Measurements from ENCODE around the gene RNASE8.

The RNASE8 gene

DNA sequence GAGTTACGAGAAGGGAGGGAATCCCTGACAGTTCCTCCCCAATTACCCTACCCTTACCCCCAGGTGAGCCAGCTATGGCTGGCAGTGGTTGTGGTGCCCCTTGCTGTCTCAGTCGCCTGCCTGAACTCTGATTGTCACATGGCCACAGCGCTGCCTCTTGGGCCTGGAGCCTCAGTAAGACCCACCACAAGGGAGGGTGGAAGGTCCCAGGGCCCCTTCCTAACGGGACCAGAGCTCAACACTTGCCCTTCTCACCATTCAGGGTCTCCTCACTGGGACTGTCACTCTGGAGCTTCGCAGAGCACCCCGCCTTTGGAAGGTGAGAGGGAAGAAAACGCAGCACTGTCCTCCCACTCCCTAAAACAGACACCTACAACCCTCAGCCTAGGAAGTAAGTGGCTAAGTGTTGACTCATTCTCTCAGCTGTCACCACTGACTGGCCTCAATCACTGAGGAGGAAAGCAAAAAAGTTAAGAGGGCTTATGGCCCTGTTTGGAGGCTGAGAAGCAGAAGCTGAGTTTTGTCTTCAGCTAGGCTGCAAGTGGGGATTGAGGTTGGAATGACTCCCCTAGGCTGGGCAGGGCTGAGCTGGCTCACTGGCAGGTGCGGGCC lies 44.3 kb downstream of the RNASE8 start:
- H3K4me3 Mint-ChIP-seq, result no peak overlapping the region

DNA sequence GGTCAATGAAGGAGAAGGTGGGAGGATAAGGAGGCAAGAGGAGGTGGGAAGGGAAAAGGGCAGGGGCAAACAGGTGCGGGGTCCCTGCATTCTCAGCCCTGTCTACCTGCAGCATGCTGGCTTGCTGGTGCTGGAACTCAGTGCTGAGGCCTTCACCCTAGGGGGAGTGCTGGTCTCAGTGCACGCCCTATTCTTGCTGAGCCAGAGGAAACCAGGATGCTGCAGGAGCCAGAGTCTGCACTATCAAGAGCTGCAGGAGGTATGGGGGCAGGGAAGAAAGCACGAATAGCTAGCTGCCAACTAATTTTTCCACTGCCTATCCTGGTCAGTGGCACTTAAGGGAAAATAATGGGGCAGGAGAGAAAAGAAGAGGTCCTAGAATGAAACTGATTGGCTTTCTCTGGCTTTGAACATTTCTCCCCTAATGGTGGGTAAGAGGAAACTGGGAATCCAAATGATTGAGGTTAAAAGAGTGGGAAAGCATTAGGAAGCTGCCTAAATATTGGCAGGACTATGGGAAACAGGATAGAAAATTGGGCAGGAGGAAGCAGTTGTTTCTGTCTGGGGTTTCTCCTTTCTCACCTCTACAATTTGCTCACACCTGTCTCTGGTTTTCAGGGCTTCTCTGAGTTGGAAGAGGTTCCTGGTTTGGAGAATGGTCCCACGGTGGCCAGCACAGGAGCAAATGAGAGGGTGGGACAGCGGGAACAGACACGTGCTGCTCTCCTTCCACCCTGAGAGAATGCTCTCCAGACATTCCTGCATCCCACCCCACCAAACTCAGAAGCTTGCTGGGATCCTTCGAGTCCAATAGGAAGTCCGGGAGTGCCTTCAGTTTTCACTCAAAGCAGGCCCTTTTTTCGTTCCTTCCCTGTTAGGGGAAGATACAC lies 45.1 kb downstream of the RNASE8 start:
- Mint-ChIP-seq H3K36me3 (ENCODE audit: low read depth) (no peaks in the 10 kb centered on the region), H3K4me1 (ENCODE audit: low read depth) (peaks cover 56% of the 10 kb centered on the region), H3K4me3 (no peak overlapping the region), H3K9me3 (no peaks in the 10 kb centered on the region), H3K27ac (peak overlapping the region; percentile 85), H3K27me3 (no peaks in the 10 kb centered on the region)
- intact Hi-C loops (cut with micrococcal nuclease), result no loop called here

More for the DNA sequence above, 44.3 kb downstream of the RNASE8 start:
- H3K27me3 Mint-ChIP-seq, result no peaks in the 10 kb centered on the region
- no peaks in the 10 kb centered on the region for H3K9me3 Mint-ChIP-seq
- peaks cover 59% of the 10 kb centered on the region for H3K4me1 Mint-ChIP-seq (ENCODE audit: low read depth)
- H3K27ac Mint-ChIP-seq, result peak overlapping the region; percentile 20
- intact Hi-C loops (cut with micrococcal nuclease), result no loop called here
- H3K36me3 Mint-ChIP-seq (ENCODE audit: low read depth), result no peaks in the 10 kb centered on the region

DNA sequence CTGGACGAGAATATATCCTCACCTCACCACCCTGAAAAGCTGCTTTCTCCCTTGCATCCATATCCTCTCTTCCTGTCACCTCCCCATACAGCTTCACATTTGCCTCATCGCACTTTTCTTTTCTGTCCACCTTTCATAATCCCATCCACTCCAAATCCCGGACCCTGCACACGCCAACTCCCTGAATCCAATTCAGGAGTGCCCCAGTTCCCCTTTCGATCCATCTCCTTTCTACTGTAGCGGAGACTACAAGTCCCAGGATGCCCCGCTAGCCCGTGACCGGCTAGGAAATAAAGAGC lies 45.7 kb downstream of the RNASE8 start:
- no peaks in the 10 kb centered on the region for H3K9me3 Mint-ChIP-seq
- peak overlapping the region; percentile 85 for H3K27ac Mint-ChIP-seq
- peaks cover 56% of the 10 kb centered on the region for H3K4me1 Mint-ChIP-seq (ENCODE audit: low read depth)
- H3K36me3 Mint-ChIP-seq (ENCODE audit: low read depth), result no peaks in the 10 kb centered on the region
- intact Hi-C loops (cut with micrococcal nuclease), result no loop called here
- no peaks in the 10 kb centered on the region for H3K27me3 Mint-ChIP-seq
- peak overlapping the region; percentile 70 for H3K4me3 Mint-ChIP-seq

DNA sequence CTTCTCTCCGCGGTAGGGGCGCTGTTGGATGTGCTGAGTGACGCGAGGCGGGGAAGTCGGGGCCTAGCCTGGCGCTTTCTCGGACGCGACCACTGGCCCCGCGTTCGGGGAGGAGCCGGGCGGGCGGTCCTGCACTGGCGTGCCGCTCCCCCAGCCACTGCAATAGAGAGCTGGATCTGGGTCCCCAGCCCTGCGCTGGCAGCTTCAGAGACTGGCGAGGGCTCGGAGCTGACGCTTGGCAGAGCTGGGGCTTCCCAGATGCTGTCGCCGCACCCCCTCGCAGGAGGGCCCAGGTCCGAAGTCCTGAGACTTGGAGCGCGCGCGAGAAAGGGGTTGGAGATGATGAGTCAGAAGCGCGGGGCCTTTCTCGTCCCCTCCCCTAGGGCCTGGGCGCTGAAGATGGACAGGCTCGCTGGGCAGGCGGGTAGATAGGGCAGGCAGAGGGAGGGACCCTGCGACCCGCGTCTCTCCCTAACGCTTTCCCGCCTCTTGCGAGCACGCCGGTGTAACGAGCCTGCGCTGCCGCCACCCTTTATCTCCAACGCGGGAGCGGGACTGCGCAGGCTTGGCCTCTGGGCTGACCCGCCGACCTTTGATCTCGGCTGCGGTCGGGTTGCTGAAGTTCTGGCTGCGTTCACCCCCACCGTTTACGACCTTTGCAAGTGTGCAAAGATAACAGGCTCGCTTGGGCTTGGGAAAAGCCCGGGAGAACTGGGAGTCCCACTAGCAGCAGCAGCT lies 46.3 kb downstream of the RNASE8 start:
- Mint-ChIP-seq H3K9me3 (no peaks in the 10 kb centered on the region), H3K36me3 (ENCODE audit: low read depth) (no peaks in the 10 kb centered on the region), H3K4me3 (peak overlapping the region; percentile 70), H3K27me3 (no peaks in the 10 kb centered on the region), H3K27ac (peak overlapping the region; percentile 85), H3K4me1 (ENCODE audit: low read depth) (peaks cover 54% of the 10 kb centered on the region)
- intact Hi-C loops (cut with micrococcal nuclease), result loop anchor here (1.0 to 2.0 kb wide), 2 partner anchors 13 to 33 kb away; no protein-coding TSS in a partner anchor

DNA sequence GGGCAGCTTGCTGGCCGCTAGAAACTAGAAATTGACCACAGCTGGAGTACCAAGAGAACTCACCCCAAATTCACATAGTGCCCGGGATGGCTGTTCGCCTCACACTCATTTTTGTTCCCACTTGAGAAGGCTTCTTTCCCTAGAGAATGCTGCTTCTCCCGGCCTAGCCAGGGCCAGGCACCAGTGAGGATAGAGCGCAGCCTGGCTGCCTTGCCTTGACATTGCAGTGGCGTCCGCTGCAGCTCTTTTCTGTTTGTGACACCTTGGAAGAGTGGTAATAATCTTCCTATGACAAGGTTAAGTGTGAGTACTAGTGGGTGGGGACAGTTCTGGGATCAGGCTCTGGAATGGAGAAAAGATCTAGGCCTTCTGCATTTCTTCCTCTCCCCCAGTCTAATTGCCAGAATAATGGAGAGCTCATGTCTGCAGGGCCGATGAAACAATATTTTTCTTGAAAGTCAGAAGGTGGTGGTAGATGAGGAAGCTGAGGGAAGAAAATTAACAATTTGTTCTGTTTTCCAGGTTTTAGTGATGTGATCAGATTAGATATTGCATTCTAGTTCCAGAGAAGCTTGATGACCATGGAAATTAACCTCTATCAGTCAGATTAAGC lies 46.9 kb downstream of the RNASE8 start:
- intact Hi-C loops (cut with micrococcal nuclease), result loop anchor here (1.0 to 2.0 kb wide), 2 partner anchors 14 to 33 kb away; no protein-coding TSS in a partner anchor
- no peaks in the 10 kb centered on the region for H3K36me3 Mint-ChIP-seq (ENCODE audit: low read depth)
- no peaks in the 10 kb centered on the region for H3K9me3 Mint-ChIP-seq
- H3K4me3 Mint-ChIP-seq, result peak overlapping the region; percentile 70
- H3K27ac Mint-ChIP-seq, result peak overlapping the region; percentile 85
- no peaks in the 10 kb centered on the region for H3K27me3 Mint-ChIP-seq
- peaks cover 47% of the 10 kb centered on the region for H3K4me1 Mint-ChIP-seq (ENCODE audit: low read depth)

DNA sequence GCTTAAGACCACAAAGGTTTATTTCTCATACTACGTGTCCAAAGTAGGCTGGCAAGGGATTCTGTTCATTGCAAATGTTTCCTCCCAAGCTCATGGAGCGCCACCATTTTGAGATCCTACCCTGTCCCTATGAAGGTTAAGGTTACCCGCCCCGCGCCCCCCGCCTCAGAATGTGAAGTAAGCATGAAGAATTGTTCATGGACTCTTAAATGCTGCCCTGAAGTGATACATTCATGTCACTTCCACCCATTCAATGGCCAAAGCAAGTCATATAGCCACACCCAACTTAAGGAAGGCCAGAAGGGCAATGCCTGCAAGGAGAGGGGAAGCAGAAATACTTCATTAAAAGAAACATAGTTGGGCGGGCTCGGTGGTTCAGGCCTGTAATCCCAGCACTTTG lies 47.5 kb downstream of the RNASE8 start:
- no peaks in the 10 kb centered on the region for H3K36me3 Mint-ChIP-seq (ENCODE audit: low read depth)
- H3K4me1 Mint-ChIP-seq (ENCODE audit: low read depth), result peaks cover 50% of the 10 kb centered on the region
- H3K9me3 Mint-ChIP-seq, result no peaks in the 10 kb centered on the region
- no peaks in the 10 kb centered on the region for H3K27me3 Mint-ChIP-seq
- no peak overlapping the region for H3K4me3 Mint-ChIP-seq
- intact Hi-C loops (cut with micrococcal nuclease), result loop anchor here (2.0 kb wide), 1 partner anchor 14 kb away; no protein-coding TSS in a partner anchor
- H3K27ac Mint-ChIP-seq, result peak overlapping the region; percentile 85

DNA sequence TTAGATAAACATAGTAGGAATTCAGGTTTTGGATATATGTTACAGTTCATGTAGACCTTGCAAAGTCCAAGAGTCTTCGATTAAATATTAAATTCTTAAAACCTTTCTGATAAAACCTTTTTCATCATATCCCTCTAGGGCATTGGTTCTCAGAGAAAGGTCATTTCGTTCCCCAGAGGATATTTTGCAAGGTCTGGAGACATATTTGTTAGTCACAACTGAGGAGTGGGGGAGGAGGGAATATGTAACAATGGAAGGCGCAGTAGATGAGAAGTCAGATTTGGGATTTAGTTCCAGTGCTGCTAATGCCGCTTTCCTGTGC lies 48.5 kb downstream of the RNASE8 start:
- Mint-ChIP-seq H3K9me3 (no peaks in the 10 kb centered on the region), H3K4me1 (ENCODE audit: low read depth) (peaks cover 44% of the 10 kb centered on the region), H3K27me3 (no peaks in the 10 kb centered on the region), H3K4me3 (no peak overlapping the region), H3K27ac (peak overlapping the region; percentile 70), H3K36me3 (ENCODE audit: low read depth) (no peaks in the 10 kb centered on the region)
- intact Hi-C loops (cut with micrococcal nuclease), result loop anchor here (1.0 kb wide), 1 partner anchor 92 kb away; no protein-coding TSS in a partner anchor

DNA sequence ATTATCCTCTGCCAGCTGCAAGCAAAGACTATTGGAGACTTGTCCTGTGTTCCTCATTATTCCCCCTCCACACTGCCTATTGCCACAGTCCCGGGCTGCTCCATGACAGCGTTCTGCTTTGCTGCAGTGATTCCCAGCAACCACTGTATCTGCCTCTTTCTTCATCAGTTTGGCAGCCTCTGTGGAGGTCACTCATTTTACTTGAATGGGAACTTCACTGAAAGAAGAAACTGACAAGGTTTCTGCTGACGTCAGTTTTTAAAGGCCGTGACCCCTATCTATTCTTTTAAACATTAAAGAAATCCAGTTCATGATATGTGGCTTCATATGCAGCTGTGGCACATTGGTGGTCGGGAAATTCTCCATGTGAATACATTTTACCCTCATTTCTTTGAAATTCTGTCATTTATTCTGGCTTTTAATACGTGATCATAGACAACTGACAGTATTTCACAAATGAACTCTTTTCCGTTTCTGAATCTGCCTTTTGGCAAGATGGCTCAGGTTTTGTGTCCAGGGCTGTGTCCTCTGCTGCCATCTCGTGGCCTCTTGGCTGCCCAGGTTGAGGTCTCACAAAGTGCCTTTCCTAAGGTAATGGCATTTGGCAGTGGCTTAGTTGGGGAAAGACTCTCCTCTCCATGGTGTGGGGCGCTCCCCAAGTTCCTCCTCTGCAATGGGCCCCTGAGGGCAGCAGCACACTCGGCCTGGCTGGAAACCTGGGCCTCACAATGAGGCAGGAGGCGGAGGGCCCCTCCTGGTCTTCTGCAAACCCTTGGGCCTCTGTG lies 49.1 kb downstream of the RNASE8 start:
- H3K4me1 Mint-ChIP-seq (ENCODE audit: low read depth), result peaks cover 44% of the 10 kb centered on the region
- intact Hi-C loops (cut with micrococcal nuclease), result loop anchor here (1.0 kb wide), 1 partner anchor 92 kb away; no protein-coding TSS in a partner anchor
- H3K4me3 Mint-ChIP-seq, result no peak overlapping the region
- H3K27me3 Mint-ChIP-seq, result no peaks in the 10 kb centered on the region
- H3K36me3 Mint-ChIP-seq (ENCODE audit: low read depth), result no peaks in the 10 kb centered on the region
- H3K27ac Mint-ChIP-seq, result peak overlapping the region; percentile 70
- no peaks in the 10 kb centered on the region for H3K9me3 Mint-ChIP-seq

DNA sequence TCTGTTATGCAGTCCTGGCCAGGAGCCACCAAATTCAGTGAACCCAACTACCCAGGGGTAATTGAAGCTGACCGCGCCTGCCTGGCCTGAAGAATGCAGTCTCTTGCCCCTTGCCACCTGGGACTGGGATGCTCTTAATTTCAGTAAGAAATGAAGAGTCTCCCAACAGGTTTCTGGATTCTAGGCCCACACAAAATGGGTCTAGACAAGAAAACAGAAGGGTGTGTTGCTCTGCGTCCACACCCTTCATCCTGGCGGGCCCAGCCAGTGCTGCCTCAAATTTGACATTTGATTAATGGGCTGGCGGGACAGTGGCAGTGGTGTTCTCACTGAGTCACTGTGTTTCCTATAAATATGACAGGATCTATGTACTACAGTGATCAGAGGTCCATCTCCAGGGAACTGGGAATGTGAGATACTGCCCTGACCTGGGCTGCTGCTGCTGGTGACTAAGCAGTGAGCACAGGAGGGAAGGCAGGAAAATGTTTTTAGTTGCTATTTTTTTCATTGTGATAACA lies 49.7 kb downstream of the RNASE8 start:
- intact Hi-C loops (cut with micrococcal nuclease), result no loop called here
- Mint-ChIP-seq H3K27ac (peak overlapping the region; percentile 70), H3K4me1 (ENCODE audit: low read depth) (peaks cover 40% of the 10 kb centered on the region), H3K9me3 (no peaks in the 10 kb centered on the region), H3K4me3 (no peak overlapping the region), H3K27me3 (no peaks in the 10 kb centered on the region), H3K36me3 (ENCODE audit: low read depth) (no peaks in the 10 kb centered on the region)
